Suppressor macrophage treated with lipopolysaccharide for 1 hour (primary cell): ENCODE results near the gene AFP.

Experiments
- DNase-seq, 3 donors: peaks; one replicate each; pipeline ENCODE4 v3.0.0-alpha.2; 2020 to 2022

The AFP gene

GRCh38 chr4:73439445-73439844 lies 3.4 kb downstream of the AFP start:
- no peak for DNase-seq

- no peak for DNase-seq
Observed at GRCh38 chr4:73439991-73440390, 4.0 kb downstream of the AFP start.

GRCh38 chr4:73440653-73441052 lies 4.6 kb downstream of the AFP start:
- no peak for DNase-seq

DNA sequence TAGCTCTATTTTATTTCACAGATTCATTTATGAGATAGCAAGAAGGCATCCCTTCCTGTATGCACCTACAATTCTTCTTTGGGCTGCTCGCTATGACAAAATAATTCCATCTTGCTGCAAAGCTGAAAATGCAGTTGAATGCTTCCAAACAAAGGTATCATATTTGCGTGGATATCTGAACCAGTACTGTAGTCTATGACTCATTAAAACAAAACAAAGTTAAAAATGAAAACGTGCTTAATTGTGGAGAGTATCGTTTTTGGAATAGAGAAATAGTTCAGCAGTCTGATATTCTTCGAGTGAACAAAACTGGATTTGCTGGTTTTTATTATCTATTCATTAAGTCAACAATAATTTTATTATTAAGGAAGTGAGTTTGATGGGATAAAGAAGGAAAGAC lies 6.3 kb downstream of the AFP start:
- DNase-seq: no peak

DNA sequence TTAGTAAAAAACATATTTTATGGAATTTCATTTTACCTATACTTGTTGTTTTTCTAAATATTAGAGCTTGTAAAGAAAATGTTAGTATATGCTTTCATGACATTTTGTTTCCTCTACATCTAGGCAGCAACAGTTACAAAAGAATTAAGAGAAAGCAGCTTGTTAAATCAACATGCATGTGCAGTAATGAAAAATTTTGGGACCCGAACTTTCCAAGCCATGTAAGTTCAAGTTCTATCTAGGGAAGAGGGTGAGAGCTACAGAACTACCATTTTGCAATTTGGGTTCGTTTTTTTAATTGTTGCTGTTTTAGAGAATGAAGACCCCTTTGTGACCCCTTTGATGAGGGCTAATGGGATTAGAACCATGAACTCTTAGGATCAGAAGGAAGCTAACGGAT lies 7.2 kb downstream of the AFP start:
- DNase-seq: peak in 1 of 3 donors; percentile 1

DNA sequence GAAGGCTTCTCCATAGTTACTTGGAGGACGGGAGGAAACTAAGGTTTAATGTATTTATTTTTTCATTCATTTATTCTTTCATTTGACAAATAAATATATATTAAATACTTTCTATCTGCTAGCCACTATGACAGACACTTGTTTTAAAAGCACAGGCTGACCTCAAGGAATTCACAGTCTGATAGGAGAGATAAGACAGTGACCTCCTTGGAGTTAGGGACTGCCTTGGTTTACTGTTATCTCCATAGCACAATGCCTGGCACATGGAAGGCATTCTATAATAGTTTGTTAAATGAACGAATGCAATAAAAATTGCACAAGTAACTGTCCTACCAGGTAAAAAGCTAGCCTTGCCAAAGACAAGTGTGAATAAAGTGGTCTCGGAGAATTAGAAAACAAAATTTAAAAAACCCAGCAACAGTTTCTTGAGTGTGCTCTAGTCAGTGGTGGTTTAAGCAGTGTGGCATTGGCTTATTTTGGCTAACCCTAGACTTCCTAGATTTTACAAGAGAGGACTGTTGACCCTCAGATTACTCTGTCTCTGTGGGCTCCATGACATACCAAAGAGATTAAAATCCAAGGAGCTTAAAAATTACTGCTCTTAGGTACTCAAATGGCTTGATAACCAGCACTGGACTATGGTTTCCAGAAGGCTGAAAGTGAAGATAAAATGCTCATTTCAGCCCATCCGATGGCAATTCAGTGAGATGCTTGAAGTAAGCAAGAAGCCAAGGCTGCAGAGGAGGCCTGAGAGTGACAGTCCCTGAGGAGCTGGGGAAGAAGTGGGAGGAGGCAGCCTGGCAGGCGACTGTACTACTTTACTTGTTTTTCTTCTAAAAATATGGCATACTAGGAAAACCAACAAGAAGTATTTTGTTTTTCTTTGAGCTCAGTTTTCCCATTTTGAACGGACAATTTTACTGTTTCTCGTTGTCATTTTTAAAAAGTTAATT lies 9.6 kb downstream of the AFP start:
- DNase-seq: peak in 1 of 3 donors; percentile 1

DNA sequence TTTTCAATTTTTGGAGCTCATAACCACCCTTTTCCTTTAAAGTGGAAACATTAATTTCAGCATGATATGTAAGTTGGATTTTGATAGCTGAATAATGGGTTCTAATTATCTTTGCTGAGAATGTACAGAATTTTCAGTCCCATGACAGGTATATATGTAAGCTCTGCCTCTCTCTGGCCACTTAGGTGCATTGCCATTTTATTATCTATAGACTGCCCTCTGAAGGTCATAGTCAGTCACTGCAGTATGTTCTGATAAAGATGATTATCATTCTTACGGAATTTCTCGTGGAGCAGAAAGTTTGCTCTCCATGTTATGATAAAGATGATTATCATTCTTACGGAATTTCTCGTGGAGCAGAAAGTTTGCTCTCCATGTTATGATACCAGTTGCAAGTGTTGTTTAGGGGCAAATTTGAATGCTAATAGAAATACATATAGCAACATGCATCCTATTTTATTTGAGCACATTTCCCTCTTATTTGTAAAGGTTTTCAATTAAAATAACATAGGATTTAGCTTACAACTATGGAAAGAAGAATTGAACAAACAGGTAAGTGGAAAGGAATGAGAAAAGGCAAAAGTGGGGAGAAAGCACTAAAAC lies 10.4 kb downstream of the AFP start:
- peak; percentile 54 to 82 (median 76) for DNase-seq

GRCh38 chr4:73447671-73448070 lies 11.7 kb downstream of the AFP start:
- DNase-seq: peak in 2 of 3 donors; percentile 11 to 15

DNA sequence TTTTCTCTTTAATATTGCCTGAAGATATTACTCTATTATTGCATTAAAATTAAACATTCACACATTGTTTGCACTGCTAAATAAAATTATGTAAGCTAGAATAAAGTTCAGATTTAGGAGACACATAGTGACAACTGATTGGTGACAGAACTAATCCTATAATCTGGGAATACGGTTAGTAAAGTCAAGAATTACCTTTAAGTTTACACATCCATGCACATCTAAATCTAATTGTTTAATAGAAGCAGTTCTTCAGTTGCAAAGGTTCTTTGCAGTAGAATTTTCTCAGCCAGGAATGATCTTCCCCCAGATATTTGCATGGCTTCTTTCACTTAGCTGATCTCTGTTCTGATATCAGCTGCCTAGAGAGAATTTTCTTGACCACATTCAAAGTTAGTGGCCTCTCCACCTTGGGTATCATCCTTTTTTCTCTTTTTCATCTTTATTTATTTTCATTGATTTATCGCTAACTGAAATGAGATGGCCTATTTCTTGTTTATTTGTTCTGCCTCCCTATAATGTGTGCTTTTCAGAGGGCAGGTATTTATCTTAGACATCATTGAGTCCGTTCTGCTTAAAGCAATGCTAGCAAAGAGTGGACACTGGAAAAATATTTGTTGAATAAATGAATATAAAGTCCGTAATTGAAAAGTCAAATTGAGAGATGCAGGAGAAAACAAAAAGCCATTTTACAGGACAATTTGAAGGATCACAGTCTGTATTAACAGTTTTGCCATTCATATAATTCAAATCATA lies 12.6 kb downstream of the AFP start:
- no peak for DNase-seq

DNA sequence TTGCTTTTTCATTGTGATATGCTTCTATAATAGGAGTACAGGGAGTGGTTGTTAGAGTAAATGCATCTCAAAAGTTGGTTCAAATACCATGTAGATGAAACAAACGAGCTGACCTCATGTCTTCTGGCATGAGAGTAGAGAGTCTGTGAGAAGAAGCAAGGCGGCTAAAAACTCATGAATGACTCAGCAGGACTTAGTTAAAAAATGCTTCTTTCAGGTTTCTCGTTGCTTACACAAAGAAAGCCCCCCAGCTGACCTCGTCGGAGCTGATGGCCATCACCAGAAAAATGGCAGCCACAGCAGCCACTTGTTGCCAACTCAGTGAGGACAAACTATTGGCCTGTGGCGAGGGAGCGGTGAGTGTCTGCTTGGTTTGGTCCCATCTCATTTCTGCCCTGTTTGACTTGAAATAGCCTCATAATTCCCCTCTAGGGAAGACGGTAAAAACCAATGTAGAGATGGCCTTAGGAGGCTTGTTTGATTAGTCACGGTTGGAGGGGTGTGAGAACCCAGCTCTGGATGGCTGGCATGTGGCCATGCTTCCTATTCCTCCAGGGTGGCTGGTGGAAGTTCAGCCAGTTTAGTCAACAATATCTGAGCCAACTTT lies 14.5 kb downstream of the AFP start:
- DNase-seq: no peak

GRCh38 chr4:73451404-73451803 lies 15.4 kb downstream of the AFP start:
- no peak for DNase-seq

DNA sequence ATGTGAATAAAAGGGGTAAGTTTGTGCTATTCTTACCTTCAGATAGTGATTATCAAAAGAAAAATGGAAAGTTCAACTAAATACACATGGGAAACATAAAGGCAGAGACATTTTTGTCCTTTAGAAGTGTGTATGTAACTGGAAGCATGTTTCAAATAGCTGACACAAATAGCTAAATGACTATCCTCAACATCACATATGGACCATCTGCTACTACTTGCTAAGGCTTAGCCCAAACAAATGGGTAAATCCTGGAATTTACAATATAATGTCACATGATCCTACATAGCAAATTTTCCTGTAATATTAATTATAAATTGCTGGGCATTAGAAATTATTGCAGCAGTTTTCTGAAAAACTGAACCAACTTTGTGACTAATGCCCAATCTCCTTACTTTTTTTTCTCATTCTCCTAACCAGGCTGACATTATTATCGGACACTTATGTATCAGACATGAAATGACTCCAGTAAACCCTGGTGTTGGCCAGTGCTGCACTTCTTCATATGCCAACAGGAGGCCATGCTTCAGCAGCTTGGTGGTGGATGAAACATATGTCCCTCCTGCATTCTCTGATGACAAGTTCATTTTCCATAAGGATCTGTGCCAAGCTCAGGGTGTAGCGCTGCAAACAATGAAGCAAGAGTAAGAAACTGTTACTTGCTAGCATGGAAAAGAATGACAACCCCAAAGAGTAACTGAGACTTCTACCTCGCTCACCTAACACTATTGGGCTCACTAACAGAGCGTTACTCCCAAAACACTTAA lies 16.1 kb downstream of the AFP start:
- no peak for DNase-seq

DNA sequence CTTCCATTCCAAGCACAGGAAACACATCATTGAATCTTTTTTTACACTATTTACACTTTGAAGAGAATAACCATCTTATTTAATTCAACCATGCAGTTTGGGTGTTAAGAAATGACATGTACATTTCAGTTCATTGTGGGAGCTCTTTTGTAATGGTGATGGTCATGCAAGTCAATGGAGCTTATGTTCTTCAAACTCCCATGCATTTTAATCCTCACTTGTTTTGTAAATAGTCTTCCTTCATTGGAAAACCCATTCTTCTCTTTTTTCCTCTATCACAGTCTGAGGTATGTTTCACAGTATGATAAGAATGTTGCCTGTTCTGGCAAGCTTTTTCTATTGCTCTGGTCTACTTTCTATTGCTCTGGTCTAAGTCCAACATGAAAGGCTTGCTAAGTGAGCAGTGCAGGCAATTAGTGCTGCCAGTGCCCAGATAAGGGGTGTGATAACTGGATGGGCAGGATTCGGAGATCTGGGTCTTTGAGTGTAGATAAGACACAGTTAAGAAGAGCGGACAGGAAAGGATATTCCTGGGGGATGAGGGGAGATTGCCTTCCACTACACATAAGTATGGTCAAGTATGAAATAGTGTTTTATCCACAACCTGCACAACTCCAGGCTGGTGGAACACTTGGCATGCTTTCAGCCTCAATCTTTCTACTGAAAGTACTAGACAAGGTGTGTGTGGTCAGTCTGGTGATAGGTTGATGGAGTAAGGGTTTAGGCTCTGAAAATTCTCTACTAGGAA lies 17.1 kb downstream of the AFP start:
- no peak for DNase-seq

- DNase-seq: no peak
Observed at GRCh38 chr4:73453701-73454005, 17.6 kb downstream of the AFP start.

DNA sequence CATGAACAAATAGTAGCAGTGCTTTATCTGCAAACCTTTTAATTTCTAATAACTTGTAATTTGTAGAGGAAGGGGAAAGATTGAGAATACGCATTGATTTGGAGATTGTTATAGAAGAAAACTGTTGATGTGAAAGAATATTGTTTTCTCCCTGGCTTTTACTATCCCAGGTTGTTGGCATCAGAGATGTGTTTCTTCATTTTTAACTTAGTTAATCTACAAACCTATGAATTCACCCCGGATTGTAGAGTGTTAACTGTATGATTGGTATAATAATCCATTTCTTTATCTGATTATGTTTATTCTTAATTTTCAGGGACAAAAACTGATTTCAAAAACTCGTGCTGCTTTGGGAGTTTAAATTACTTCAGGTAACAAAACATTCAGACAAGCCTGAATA lies 18.9 kb downstream of the AFP start:
- no peak for DNase-seq

DNA sequence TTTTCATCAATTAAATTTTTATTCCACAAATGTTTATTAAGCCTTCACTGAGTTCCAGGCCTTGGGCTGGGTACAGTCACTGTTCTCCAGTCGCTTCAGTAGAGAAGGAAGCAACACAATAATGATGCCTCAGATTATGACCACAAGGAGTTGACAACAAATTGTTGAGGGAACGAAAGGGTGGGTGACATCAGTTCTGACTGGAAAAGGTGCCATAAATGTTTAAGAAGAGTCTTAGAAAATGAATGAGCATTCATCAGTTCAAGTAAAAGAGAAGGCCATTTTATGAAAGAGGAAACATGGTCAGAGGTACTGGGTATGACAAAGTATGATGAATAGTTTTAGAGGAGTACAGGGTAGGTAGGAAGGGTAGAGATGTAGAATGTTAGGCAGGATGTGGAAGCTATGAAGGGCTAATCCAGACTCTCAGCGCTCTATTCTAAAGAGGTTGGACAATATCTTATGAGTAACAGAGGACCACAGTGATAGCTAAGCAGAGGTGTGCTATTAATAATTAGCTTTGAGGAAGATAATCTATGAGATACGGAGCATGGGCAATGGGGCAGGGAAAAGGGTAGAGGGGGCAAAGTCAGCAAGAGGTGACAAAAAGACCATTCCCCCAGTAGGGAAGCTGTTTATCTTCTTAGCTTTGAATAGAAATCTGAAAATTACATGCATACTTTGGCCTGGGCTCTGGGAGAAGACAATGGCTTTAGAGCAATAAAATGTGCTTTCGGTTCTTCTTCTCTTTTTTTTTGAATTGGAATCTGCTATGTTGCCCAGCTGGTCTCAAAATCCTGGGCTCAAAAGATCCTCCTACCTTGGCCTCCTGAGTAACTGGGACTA lies 20.4 kb downstream of the AFP start:
- DNase-seq: no peak

DNA sequence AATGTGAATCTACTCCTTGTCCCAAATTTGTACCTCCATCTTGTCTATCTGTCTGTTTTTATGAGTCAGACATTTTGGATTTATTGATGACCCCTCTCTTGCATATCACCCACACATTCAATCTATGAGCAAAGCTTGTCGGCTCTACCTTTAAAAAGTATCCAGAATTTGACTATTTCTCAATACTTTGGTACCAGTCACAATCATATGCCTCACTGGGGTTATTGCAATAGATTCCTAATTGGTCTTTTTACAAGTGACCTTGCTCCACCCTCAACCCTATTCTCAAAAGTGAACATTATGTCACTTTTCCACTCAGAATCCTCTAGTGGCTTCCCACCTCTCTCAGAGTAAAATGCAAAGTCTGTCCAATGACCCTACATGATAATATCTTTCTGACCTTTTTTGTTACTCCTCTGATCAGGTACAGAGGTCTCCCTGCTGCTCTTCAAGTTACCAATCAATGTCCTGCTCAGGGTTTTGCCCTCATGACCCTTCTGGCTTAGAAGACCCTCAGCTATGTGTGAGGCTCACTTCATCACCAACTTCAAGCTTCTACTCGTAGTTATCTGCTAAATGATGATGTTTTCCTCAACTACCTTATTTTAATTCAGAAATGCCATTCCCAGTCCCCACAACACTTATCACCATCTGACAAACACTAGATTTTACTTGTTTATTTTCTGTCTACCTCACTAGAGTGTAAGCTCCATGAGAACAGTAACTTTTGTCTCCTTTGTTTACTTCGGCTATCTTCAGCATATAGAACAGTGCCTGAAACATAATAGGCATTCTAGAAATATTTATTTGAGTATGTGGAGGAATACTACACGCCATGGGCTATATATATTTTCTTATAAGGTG lies 22.4 kb downstream of the AFP start:
- DNase-seq: no peak

- no peak for DNase-seq
Observed at GRCh38 chr4:73459048-73459421, 23.0 kb downstream of the AFP start.

DNA sequence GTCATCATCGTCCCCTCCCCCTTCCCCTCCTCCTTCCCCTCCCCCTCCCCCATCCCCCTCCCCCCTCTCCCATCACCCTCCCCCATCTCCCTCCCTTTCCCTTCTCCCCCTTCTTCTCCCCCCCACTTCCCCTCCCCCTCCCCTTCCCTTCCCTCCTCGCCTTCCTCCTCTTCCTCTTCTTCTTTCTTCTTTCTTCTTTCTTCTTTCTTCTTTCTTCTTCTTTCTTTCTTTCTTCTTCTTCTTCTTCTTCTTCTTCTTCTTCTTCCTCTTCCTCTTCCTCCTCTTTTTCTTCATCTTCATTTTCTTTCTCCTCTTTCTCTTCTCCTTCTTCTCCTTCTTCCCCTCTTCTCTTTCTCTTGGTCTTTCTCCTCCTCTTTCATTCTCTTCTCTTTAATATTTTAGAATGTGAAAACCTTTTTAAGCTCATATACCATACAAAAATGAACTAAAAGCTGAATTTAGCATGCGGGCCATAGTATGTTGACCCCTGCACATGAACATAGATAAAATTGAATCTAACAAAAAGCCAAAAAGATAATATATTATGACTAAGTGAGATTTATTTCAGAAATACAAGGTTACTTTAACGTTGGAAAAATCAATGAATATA lies 25.0 kb downstream of the AFP start:
- no peak for DNase-seq
